HG03196 (cell line): ENCODE data around the gene DRAP1.
A peak's percentile ranks its signal among the peaks of the same experiment; 100 is the strongest.
"Not testable (repeated sequence)": the region's sequence is repeated elsewhere in the genome, so short reads cannot be mapped to it uniquely, and the experiment has no call there.

Source experiments
- ATAC-seq: cut with Tn5 transposase; IDR thresholded peaks from one replicate; pipeline ENCODE4 v1.9.1; 2021; ENCODE audit not compliant: unreplicated experiment

Gene DRAP1

GRCh38 chr11:65885808-65886536 is 33.3 kb upstream of the DRAP1 start:
- ATAC-seq = no peak

- no peak for ATAC-seq
These were observed 32.2 kb upstream of the DRAP1 start for GRCh38 chr11:65886826-65887722.

GRCh38 chr11:65887723-65888162 is 31.5 kb upstream of the DRAP1 start:
- ATAC-seq = peak; percentile 1

GRCh38 chr11:65888163-65888814 is 30.9 kb upstream of the DRAP1 start, which contains the start of gene FIBP:
Gene FIBP (minus strand): TSS chr11:65888471. CDS start chr11:65888418, 53 bp downstream.
- ATAC-seq = peak; percentile 43

GRCh38 chr11:65890324-65891218 is 28.7 kb upstream of the DRAP1 start, which contains the start of gene CCDC85B:
Gene CCDC85B (plus strand): TSS chr11:65890673. CDS start chr11:65890784, 111 bp downstream.
- peak; percentile 43 for ATAC-seq

- no peak for ATAC-seq
These were observed 27.7 kb upstream of the DRAP1 start for GRCh38 chr11:65891219-65892136.

GRCh38 chr11:65892137-65892540 is 27.1 kb upstream of the DRAP1 start:
- ATAC-seq = not testable (repeated sequence)

- ATAC-seq = no peak
These were observed 26.4 kb upstream of the DRAP1 start for GRCh38 chr11:65892661-65893317.

- ATAC-seq = no peak
These were observed 25.1 kb upstream of the DRAP1 start for GRCh38 chr11:65894034-65894591.

- ATAC-seq = no peak
These were observed 23.7 kb upstream of the DRAP1 start for GRCh38 chr11:65895482-65895981.

GRCh38 chr11:65896034-65896999 is 22.9 kb upstream of the DRAP1 start:
- ATAC-seq = no peak

- ATAC-seq = no peak
These were observed 22.2 kb upstream of the DRAP1 start for GRCh38 chr11:65897020-65897471.

- ATAC-seq = no peak
These were observed 20.4 kb upstream of the DRAP1 start for GRCh38 chr11:65898656-65899355.

- no peak for ATAC-seq
These were observed 19.7 kb upstream of the DRAP1 start for GRCh38 chr11:65899356-65900124.

- peak; percentile 71 for ATAC-seq
These were observed 18.9 kb upstream of the DRAP1 start, which contains the start of gene FOSL1 for GRCh38 chr11:65900125-65900898. Gene FOSL1 (minus strand): TSS chr11:65900388. CDS start chr11:65900339, 49 bp downstream.
